ENCODE results near the gene MYBPHL.

The MYBPHL gene

GRCh38 chr1:109281680-109282496 lies 24.9 kb downstream of the MYBPHL start:
- H3K36me3 ChIP-seq (ENCODE audit: control insufficient read depth in 2 of 2, insufficient read depth in 1 of 2, low read length in 2 of 2): peaks cover 8 to 43% of the 10 kb centered on the region in 2 experiments
- ChIA-PET POLR2A (interaction anchor here (1.0 to 1.9 kb wide), 6 partner anchors 10 to 117 kb away, joined by 3 to 15 read pairs (median 6); partner anchors contain the start of genes SARS1 and SORT1), CTCF (interaction anchor here (0.6 to 2.3 kb wide), 8 partner anchors 21 to 327 kb away, joined by 3 to 17 read pairs (median 4); partner anchors contain the start of gene SORT1)
- peak overlapping the region; percentile 75 for H3K4me3 ChIP-seq (ENCODE audit: low read depth, low read length)
- peaks cover 3% of the 10 kb centered on the region for H3K4me1 ChIP-seq (ENCODE audit: control insufficient read depth, insufficient read depth, low read length)
- no peak overlapping the region for H3K27ac ChIP-seq (ENCODE audit: extremely low read depth, low read depth, low read length)
- no peaks in the 10 kb centered on the region for H3K9me3 ChIP-seq (ENCODE audit: control insufficient read depth, insufficient read depth, low read depth, low read length)
- TF ChIP-seq ZBTB48 (tag by site-specific recombination; IDR thresholded peaks at IDR 0.05): no peak
- TF ChIP-seq YY2 (tag by site-specific recombination; IDR thresholded peaks at IDR 0.05): no peak
- TF ChIP-seq PRDM1 (tag by site-specific recombination; IDR thresholded peaks at IDR 0.05): no peak

- H3K4me3 ChIP-seq (ENCODE audit: low read depth, low read length): no peak overlapping the region
- no peaks in the 10 kb centered on the region for H3K9me3 ChIP-seq (ENCODE audit: control insufficient read depth, insufficient read depth, low read depth, low read length)
- H3K27ac ChIP-seq (ENCODE audit: extremely low read depth, low read depth, low read length): no peak overlapping the region
- peaks cover 8 to 43% of the 10 kb centered on the region in 2 experiments for H3K36me3 ChIP-seq (ENCODE audit: control insufficient read depth in 2 of 2, insufficient read depth in 1 of 2, low read length in 2 of 2)
- TF ChIP-seq ZFHX2 (tag by site-specific recombination; conservative IDR thresholded peaks at IDR 0.05) (peak; percentile 49), ZNF426 (tag by site-specific recombination; IDR thresholded peaks at IDR 0.05) (no peak), ELK4 (IDR thresholded peaks at IDR 0.05; ENCODE audit: borderline replicate concordance, low read depth, low read length) (no peak), ZNF324 (tag by site-specific recombination; IDR thresholded peaks at IDR 0.05) (no peak), HIC1 (tag by site-specific recombination; IDR thresholded peaks at IDR 0.05) (0 out of 2 replicates have a peak, but pooled peaks have one; percentile 41), ZNF174 (tag by site-specific recombination; IDR thresholded peaks at IDR 0.05) (no peak), EGR2 (tag by site-specific recombination; IDR thresholded peaks at IDR 0.05; ENCODE audit: low read depth) (peak; percentile 72)
- CTCF ChIA-PET: interaction anchor here (5.5 kb wide), 1 partner anchor 118 kb away, joined by 126 read pairs; the partner anchor contains the start of gene SORT1
- POLR2A ChIA-PET: no interaction called here
- H3K4me1 ChIP-seq (ENCODE audit: control insufficient read depth, insufficient read depth, low read length): peaks cover 3% of the 10 kb centered on the region
These were observed 25.9 kb downstream of the MYBPHL start for GRCh38 chr1:109280862-109281261.

- peaks cover 8 to 43% of the 10 kb centered on the region in 2 experiments for H3K36me3 ChIP-seq (ENCODE audit: control insufficient read depth in 2 of 2, insufficient read depth in 1 of 2, low read length in 2 of 2)
- TF ChIP-seq ZSCAN30 (tag by site-specific recombination; IDR thresholded peaks at IDR 0.05) (no peak), GLI2 (tag by site-specific recombination; IDR thresholded peaks at IDR 0.05; ENCODE audit: borderline replicate concordance, low read depth) (no peak), ZNF138 (tag by site-specific recombination; IDR thresholded peaks at IDR 0.05; ENCODE audit: borderline replicate concordance) (no peak), ZNF23 (tag by site-specific recombination; IDR thresholded peaks at IDR 0.05; ENCODE audit: borderline replicate concordance) (no peak), ZNF423 (tag by site-specific recombination; IDR thresholded peaks at IDR 0.05) (no peak), ZBTB11 (tag by site-specific recombination; conservative IDR thresholded peaks at IDR 0.05; ENCODE audit: low read depth) (no peak)
- ChIA-PET CTCF (interaction anchor here (0.7 to 5.5 kb wide), 8 partner anchors 20 to 253 kb away, joined by 3 to 126 read pairs (median 4); partner anchors contain the start of gene SORT1), POLR2A (no interaction called here)
- H3K9me3 ChIP-seq (ENCODE audit: control insufficient read depth, insufficient read depth, low read depth, low read length): no peaks in the 10 kb centered on the region
- H3K4me1 ChIP-seq (ENCODE audit: control insufficient read depth, insufficient read depth, low read length): peaks cover 7% of the 10 kb centered on the region
- no peak overlapping the region for H3K4me3 ChIP-seq (ENCODE audit: low read depth, low read length)
- no peak overlapping the region for H3K27ac ChIP-seq (ENCODE audit: extremely low read depth, low read depth, low read length)
These were observed 27.1 kb downstream of the MYBPHL start for GRCh38 chr1:109279615-109280278.

Measured in HEK293 (cell line).